ENCODE results near the gene DAGLB.
"Not testable (repeated sequence)": the region's sequence is repeated elsewhere in the genome, so short reads cannot be mapped to it uniquely, and the experiment has no call there.

DAGLB gene

DNA sequence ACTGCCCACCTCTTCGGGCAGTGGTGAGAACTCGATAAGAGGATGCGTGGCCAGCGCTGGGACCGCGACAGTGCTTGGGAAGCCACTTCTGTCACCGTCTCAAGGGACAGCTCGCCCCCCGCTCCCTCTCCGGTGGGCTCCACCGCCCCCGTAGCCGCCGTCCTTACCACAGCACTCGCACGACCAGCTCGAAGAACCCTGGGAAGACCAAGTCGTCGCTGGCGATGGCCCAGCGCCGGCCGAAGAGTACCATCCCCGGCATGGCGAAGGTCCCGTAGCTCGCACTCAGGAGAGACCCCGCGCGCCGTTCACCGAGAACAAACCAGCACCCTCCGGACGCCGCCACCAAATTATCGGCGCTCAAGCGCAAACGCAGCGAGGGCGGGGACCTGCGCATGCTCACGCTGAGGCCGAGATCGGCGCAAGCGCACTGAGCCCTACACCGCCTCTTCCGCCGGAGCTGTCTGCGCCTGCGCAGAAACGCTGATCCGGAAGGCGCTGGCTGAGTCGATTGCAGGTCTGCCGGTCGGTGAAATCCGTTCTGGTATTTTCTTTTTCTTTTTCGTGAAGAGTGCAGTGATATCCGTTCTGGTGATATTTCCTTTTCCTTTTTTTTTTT lies at the start of gene DAGLB:
TSS of gene DAGLB (minus strand) at position 374 of the 619 bp plus-strand sequence. CDS start at position 262, 112 bp downstream.
- DNase-seq: peak; percentile 93

GRCh38 chr7:6497637-6497905 lies 49.8 kb upstream of the DAGLB start:
- DNase-seq: no peak

- no peak for DNase-seq
These were observed 49.3 kb upstream of the DAGLB start for GRCh38 chr7:6496842-6497636.

DNA sequence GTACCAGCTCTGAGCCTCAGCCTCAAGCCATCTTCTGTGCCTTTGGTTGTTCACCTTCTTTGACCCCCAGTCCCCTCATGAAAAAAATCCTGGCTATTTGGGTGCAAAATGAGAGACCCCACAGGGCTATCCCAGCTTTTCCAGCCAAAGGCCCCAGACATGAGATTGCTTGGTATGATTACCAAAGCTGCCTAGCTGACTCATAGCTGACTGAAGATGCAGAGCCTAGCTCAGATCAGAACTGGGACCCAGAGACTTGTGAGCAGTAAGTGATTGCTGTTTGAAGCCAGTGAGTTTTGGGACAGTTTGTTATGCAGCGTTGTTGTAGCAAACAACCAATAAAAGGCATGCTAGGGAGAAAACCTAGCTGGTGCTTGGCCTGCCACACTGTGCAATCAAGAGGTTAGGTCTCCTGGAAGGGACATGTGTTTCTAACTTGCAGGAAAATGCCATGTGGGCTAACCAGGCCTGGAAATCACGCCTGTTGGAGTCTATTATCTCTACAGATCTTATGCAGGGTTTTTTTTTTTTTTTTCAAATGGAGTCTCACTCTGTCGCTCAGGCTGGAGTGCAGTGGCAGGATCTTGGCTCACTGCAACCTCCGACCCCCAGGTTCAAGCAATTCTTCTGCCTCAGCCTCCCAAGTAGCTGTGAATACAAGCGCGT lies 48.0 kb upstream of the DAGLB start:
- no peak for DNase-seq

DNA sequence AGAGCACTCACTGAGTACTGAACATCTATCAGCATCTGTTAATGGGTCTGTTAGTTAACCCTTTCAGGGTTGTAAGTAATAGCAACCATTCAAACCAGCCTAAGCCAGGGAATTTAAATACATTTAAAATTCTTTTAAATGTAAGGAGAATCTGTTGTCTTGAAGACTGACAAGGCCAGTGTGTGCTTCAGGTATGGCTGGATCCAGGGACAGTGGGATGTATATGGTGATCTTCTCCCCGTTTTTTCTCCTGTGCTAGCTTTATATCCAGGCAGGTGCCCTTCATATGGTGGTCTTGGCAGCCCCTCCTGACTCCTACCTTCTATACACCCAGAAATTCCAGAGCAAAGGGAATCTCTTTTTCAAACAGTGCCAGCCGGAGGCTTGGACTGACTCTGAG lies 46.6 kb upstream of the DAGLB start:
- DNase-seq: no peak

- DNase-seq: no peak
These were observed 43.4 kb upstream of the DAGLB start for GRCh38 chr7:6491194-6491593.

- DNase-seq: no peak
These were observed 41.9 kb upstream of the DAGLB start for GRCh38 chr7:6489612-6490011.

DNA sequence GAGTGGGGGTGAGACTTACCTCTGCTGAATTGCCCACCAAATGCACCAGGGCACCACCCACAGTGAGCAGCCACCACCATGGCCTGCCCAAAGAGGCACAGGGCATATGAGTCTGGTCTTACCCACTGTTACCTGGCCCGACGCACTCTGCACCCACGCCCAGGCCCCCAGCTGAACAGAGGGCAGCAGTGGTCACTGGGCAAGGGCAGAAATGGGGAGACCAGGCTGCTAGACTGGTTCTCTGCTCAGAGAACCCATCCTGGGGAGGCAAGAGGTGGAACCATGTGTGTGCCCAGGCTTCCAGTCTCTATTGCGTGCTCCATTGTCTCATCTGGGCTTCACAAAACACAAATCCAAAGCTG lies 39.4 kb upstream of the DAGLB start:
- DNase-seq: no peak

- DNase-seq: no peak
These were observed 38.9 kb upstream of the DAGLB start for GRCh38 chr7:6486438-6487183.

DNA sequence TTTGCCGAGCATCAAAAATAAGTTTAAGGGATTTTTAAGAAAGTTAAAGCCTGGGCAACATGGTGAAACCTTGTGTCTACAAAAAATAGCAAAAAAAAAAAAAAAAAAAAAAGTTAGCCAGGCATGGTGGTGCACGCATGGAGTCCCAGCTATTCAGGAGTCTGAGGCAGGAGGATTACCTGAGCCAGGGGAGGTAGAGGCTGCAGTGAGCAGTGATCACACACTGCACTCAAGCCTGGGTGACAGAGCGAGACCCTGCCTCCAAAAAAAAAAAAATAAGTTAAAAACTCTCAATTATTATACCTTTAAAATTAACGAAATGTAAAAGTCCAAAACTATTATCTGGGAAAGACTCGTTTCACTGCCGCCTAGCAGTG lies 35.0 kb upstream of the DAGLB start:
- DNase-seq: no peak

GRCh38 chr7:6482307-6482706 lies 34.6 kb upstream of the DAGLB start:
- no peak for DNase-seq

DNA sequence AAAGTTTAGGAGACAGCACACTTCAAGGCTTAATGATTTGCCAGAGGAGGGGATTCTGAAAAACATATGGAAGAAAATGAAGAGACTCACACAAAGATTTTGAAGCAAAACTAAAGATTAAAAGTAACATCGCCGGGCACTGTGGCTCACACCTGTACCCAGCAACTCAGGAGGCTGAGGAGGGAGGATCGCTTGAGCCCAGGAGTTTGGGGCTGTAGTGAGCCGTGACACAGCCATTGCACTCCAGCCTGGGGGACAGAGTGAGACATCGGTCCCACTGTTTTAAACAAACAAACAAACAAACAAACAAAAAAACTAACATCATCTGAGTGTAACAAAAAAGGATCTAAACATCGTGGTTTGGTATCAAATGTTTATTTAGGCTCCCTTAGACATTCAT lies 33.7 kb upstream of the DAGLB start:
- DNase-seq: no peak

DNA sequence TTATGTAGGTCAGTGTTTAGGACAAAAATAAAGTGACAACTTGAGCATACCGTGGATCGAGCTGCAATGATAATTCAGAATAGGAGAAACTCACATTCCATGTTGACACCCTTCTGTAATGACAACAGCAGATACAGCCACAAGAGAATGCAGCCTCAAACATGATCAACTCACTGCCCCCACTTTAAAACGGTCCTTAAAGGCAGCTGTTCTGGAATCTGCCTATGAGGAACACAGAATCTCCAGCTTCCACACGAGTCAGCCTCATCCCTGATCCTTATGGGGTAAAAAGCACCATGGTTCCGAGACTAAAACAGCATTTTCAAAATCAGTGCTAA lies 32.5 kb upstream of the DAGLB start:
- DNase-seq: no peak

GRCh38 chr7:6479067-6479466 lies 31.3 kb upstream of the DAGLB start:
- DNase-seq: no peak

GRCh38 chr7:6478186-6478585 lies 30.4 kb upstream of the DAGLB start:
- DNase-seq: no peak

DNA sequence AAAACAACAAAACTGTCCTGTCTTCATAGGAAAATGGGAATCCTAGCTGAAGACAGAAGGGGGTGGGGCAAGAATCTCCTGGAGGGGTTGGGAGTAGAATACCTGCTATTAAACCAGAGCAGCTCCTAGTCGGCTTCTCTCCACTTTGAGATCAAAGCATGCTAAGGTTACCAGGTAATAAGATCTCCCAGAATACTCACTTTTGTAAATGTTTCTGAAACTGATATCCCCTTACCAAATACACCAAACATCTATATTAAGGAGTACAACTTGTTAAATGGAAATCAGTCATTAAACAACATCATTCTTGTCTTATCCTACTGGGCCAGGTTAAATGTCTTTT lies 29.5 kb upstream of the DAGLB start:
- no peak for DNase-seq

DNA sequence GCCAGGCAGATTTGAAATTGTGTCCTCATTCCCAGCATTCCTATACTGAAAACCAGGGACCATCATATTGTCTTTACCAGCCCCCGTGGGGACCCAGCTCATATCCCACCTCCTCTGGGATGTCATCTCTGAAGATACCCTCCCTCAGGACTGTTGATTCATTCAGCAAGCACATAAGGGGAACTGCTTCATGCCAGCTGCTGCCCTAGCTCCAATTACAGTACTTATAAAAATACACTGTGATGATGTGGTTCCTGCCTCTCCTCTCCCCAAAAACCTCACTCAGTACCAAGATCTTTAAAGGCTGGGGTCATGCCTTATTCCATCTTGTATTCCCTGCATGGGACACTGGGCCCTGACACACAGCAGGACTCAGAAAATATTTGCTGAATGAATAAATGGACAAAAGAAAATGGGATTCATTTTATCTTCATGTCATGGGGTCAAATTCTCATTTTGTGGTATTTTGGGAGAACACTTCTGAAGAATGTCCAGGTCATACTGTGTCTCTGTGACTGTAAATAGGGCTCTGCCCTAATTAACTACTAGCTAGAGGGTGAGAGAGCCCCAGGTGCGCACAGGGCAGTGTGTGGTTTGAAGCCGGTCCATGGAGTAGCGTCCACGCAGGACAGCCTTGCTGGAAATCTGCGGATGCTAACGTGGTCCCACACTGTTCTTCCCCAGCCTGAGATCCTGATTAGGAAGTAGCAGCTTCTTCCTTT lies 29.0 kb upstream of the DAGLB start:
- no peak for DNase-seq

GRCh38 chr7:6475433-6476186 lies 27.9 kb upstream of the DAGLB start:
- DNase-seq: no peak

DNA sequence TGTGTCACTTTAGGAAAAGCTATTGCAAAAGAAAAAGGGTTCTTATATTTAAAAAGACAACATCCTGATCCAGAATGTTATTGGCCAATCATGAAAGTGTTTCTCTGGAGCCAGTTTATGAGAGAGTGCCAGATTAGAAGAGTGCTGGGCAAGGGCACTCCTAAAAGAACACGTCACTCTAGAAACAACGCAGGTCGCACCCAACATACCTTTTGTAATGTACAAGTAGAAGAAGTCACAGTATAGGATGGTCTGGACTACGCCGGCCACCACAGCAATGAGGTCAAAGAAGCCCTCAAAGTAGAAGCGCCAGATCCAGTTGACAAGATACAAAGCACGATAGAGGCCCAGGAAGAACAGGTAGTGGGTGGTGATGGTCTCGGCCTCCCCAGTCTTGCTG lies 18.1 kb upstream of the DAGLB start:
- DNase-seq: no peak

GRCh38 chr7:6463609-6464008 lies 15.9 kb upstream of the DAGLB start:
- DNase-seq: not testable (repeated sequence)

DNA sequence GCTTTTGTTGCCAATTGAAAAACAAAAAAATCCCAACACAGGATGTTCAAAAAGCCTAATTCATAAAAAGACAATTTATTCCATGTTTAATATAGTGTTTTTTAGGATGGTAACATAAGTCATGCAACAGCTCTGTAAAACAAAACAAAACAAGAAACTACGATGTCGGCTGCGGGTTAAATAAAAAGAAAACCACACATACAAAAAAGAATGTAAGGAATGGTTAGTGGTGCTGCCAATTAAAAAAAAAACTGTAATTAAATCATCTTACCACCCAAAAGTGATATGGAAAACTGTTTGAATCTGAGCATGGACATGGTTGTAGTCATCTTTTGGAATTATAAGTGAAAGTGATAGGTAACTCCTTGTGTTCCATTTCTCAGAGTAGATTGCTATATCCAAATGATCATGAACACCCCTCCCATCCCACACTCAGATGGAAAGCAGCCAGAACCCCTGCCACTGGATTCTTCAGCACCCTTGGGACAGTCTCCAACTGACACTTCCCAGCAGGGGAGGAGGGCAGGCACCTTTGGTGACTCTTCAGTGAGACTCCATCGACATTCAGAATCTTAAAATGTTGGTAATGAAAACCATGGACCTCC lies 14.3 kb upstream of the DAGLB start:
- no peak for DNase-seq

DNA sequence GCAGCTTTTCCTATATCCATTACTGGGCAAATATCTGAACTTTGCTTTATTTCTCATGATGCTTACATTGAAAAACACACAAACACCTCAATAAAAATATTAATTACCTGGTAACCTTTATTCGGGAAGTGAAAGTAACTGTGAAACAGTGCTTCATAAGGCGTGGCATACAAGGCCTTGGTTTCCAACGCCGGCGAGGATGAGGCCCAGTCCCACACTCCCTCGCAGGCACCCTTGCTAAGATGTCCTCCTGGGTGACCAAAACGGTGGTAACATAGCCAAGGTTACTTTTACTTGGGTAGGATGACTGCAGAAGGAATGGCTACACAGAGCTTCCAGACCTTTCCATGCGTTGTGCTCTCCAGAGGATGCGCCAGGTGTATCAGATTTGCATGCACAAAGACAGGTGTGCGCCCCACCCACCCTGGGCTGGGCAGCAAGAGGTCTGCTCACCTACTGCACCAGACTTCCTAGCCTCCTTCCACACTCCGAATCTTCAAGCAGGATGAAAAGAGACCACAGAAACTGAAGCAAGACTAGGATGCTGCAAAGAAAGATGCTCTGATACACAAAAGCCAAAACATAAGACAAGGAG lies 13.3 kb upstream of the DAGLB start:
- DNase-seq: no peak
